GM12878 (cell line): ENCODE data around the gene VPS25. TPM values are rescaled to one million over a fixed set of nuclear protein-coding genes. Genes with fewer than 3 reads are reported as not detected.

Experiments
- ATAC-seq: fragments of 200-7000 bp; cut with Tn5 transposase; 3 replicates; pipeline ENCODE4 v1.9.1; 2020; ENCODE audit warnings: mild to moderate bottlenecking, moderate library complexity
- BruUV-seq: library from RNA; stranded (reverse); fragments of 400-500 nt; replicated peaks from 2 replicates; lab custom pipeline; 2021; lab: Mats Ljungman, UMichigan
- CTCF ChIA-PET: fragments of 300-600 bp; sonication (Branson Sonifier 250); formaldehyde crosslinking; extraction: SDS; loops from one replicate; lab custom pipeline; 2021; ENCODE audit warnings: inconsistent platforms; lab: Yijun Ruan, JAX
- POLR2A ChIA-PET: fragments of 350-600 bp; formaldehyde crosslinking; extraction: SDS; loops from one replicate; lab custom pipeline; 2021; ENCODE audit warnings: inconsistent platforms; lab: Charles Lee
- RAD21 ChIA-PET: fragments of 300-600 bp; sonication (Branson Sonifier 250); formaldehyde crosslinking; loops from one replicate; lab custom pipeline; 2023; ENCODE audit warnings: antibody characterized with exemption; ENCODE audit not compliant: unreplicated experiment; lab: Charles Lee
- SMC1A ChIA-PET: fragments of 300-600 bp; sonication (Branson Sonifier 250); formaldehyde crosslinking; loops from one replicate; lab custom pipeline; 2023; ENCODE audit not compliant: unreplicated experiment, uncharacterized antibody; lab: Charles Lee
- DNase-seq: peaks from one replicate; pipeline ENCODE4 v3.0.0-alpha.2; 2011; ENCODE audit warnings: low read depth, low spot score
- FAIRE-seq: peaks from 3 replicates; lab custom pipeline; 2011; peaks lifted over from hg19 to GRCh38; lab: Jason Lieb, UNC
- H2AFZ ChIP-seq: 2 replicates; pipeline ENCODE4 v1.6.0; 2011; ENCODE audit warnings: low read depth, low read length, control low read depth; ENCODE audit not compliant: control insufficient read depth
- H3K27ac ChIP-seq: 2 replicates; pipeline ENCODE4 v1.5.1; 2011; ENCODE audit warnings: control low read depth; ENCODE audit not compliant: control insufficient read depth, insufficient read depth
- H3K27me3 ChIP-seq, 2 experiments: replicated peaks in 1 of 2; 2 replicates each; pipeline versions ENCODE4 v1.6.0 to v1.6.1; 2011; ENCODE audit warnings: low read length in 1 of 2; ENCODE audit not compliant: control insufficient read depth in 2 of 2, insufficient read depth in 2 of 2
- H3K36me3 ChIP-seq, 2 experiments: 2 replicates each; pipeline ENCODE4 v1.5.1; 2011; ENCODE audit warnings: low read length in 1 of 2; ENCODE audit not compliant: control insufficient read depth in 2 of 2, insufficient read depth in 2 of 2
- H3K4me1 ChIP-seq: 2 replicates; pipeline ENCODE4 v1.6.1; 2011; ENCODE audit warnings: mild to moderate bottlenecking, low read length, moderate library complexity, mixed read lengths; ENCODE audit not compliant: control insufficient read depth, insufficient read depth
- H3K4me2 ChIP-seq: 2 replicates; pipeline ENCODE4 v1.6.0; 2011; ENCODE audit warnings: control low read depth; ENCODE audit not compliant: control insufficient read depth, insufficient read depth
- H3K4me3 ChIP-seq: fragments of 200-600 bp; sonication (generic); 2 replicates; pipeline ENCODE4 v1.5.1; 2016
- H3K79me2 ChIP-seq: 2 replicates; pipeline ENCODE4 v1.6.0; 2011; ENCODE audit warnings: low read length; ENCODE audit not compliant: control insufficient read depth, insufficient read depth
- H3K9ac ChIP-seq: 2 replicates; pipeline ENCODE4 v1.8.0; 2011; ENCODE audit warnings: low read length, control low read depth, mixed read lengths; ENCODE audit not compliant: control insufficient read depth, insufficient read depth
- H3K9me3 ChIP-seq: replicated peaks from 3 replicates; pipeline ENCODE4 v1.5.1; 2011; ENCODE audit warnings: mild to moderate bottlenecking, low read length; ENCODE audit not compliant: control insufficient read depth, insufficient read depth
- H4K20me1 ChIP-seq: 2 replicates; pipeline ENCODE4 v1.6.0; 2011; ENCODE audit not compliant: control insufficient read depth, insufficient read depth
- BCL11A ChIP-seq: IDR thresholded peaks from 2 replicates; pipeline ENCODE4 v1.6.1; 2011; ENCODE audit warnings: low read depth, low read length
- SMC3 ChIP-seq: IDR thresholded peaks from 2 replicates; pipeline ENCODE4 v1.6.1; 2011; ENCODE audit warnings: low read length, improper control_type of control experiment, borderline replicate concordance
- SREBF1 ChIP-seq: IDR thresholded peaks from 2 replicates; pipeline ENCODE4 v1.6.1; 2012; ENCODE audit warnings: mild to moderate bottlenecking, low read length
- ZNF274 ChIP-seq: IDR thresholded peaks from one replicate; pipeline ENCODE4 v1.8.0; 2011; ENCODE audit not compliant: insufficient read length, insufficient read depth
- WGBS: methylation state at CpG from one replicate; pipeline ENCODE4 v1.1.6; 2016; ENCODE audit warnings: low lambda C conversion rate; ENCODE audit not compliant: insufficient replicate concordance, insufficient coverage; ENCODE audit errors: missing lambda C conversion rate; 5-methylcytosine and 5-hydroxymethylcytosine counted together
- in situ Hi-C: fragments of 300-500 bp; cut with MboI; formaldehyde crosslinking; loops from 9 replicates; pipeline ENCODE4 v1.14.3; 2018; ENCODE audit warnings: mixed read lengths
- intact Hi-C: fragments of 100-400 bp; cut with micrococcal nuclease; formaldehyde crosslinking; loops from one replicate; pipeline ENCODE4 v1.14.2; 2022; ENCODE audit not compliant: unreplicated experiment
- polyA plus RNA-seq, 11 experiments: library from polyadenylated mRNA; depleted of rRNA in 4 of 11; unstranded in 6 of 11; stranded (reverse) in 5 of 11; fragments of >200 nt; fragmentation: Nextera tagmentation in 4 of 11; fragmentation: Illumina TruSeq in 1 of 11; extraction: Ambion mirVana in 4 of 11; extraction: Trizol in 1 of 11; gene quantifications; 1 replicate in 1 of 11; 2 replicates in 10 of 11; pipeline versions ENCODE4 v1.2.1 to v1.2.3, GENCODE V29; 2011 to 2016; ENCODE audit warnings: inconsistent platforms in 2 of 11, missing spikeins in 2 of 11, low read depth in 1 of 11
- total RNA-seq, 4 experiments: library from RNA; depleted of rRNA in 3 of 4; stranded (reverse); fragments of >200 nt in 3 of 4; fragmentation: Illumina TruSeq in 1 of 4; extraction: Trizol in 1 of 4; gene quantifications; 2 replicates each; pipeline versions ENCODE4 v1.2.1 to v1.2.3, GENCODE V29; 2013 to 2021
- TF ChIP-seq, protein P1 (sequence below): IDR thresholded peaks from 2 replicates; pipeline ENCODE4 v1.6.1; 2011; ENCODE audit warnings: low read depth, low read length, improper control_type of control experiment, borderline replicate concordance

VPS25 gene
- total and polyA plus RNA-seq, 10 of the 15 experiments (the other 5 are each of a cell fraction or from before 2014, with no cell fraction given): 92.7 to 185 (median 136) TPM

GRCh38 chr17:42750739-42751344 lies 22.4 kb upstream of the VPS25 start:
- 6% methylated on average over 3 of the region's 3 CpGs for WGBS
- DNase-seq (no peak), FAIRE-seq (no peak), ATAC-seq (no peak)
- in situ Hi-C loops: loop anchor here (5.0 kb wide), 1 partner anchor 51 kb away; no protein-coding TSS in a partner anchor
- Histone ChIP-seq H4K20me1 (no peaks in the 10 kb centered on the region), H2AFZ (no peak overlapping the region), H3K79me2 (no peaks in the 10 kb centered on the region), H3K9ac (no peak overlapping the region), H3K27ac (no peak overlapping the region), H3K4me1 (no peaks in the 10 kb centered on the region), H3K4me2 (no peak overlapping the region), H3K9me3 (no peaks in the 10 kb centered on the region), H3K27me3 (no peaks in the 10 kb centered on the region; a peak in 1 of 4 replicates), H3K4me3 (no peak overlapping the region), H3K36me3 (no peaks in the 10 kb centered on the region)
- ChIA-PET SMC1A (interaction anchor here (1.4 to 3.4 kb wide), 5 partner anchors 9 to 95 kb away, joined by 3 to 17 read pairs (median 4); partner anchors contain the start of gene VPS25), RAD21 (interaction anchor here (0.5 to 1.9 kb wide), 3 partner anchors 9 to 19 kb away, joined by 4 to 7 read pairs (median 4); no protein-coding TSS in a partner anchor), CTCF (interaction anchor here (1.0 to 2.7 kb wide), 4 partner anchors 11 to 172 kb away, joined by 3 to 21 read pairs (median 5); no protein-coding TSS in a partner anchor), POLR2A (interaction anchor here (0.6 to 1.9 kb wide), 4 partner anchors 8 to 247 kb away, joined by 3 to 6 read pairs (median 4); no protein-coding TSS in a partner anchor)
- TF ChIP-seq, protein P1, sequence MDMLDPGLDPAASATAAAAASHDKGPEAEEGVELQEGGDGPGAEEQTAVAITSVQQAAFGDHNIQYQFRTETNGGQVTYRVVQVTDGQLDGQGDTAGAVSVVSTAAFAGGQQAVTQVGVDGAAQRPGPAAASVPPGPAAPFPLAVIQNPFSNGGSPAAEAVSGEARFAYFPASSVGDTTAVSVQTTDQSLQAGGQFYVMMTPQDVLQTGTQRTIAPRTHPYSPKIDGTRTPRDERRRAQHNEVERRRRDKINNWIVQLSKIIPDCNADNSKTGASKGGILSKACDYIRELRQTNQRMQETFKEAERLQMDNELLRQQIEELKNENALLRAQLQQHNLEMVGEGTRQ: no peak
- TF ChIP-seq ZNF274 (no peak), BCL11A (no peak), SMC3 (no peak), SREBF1 (no peak)
- intact Hi-C loops: no loop called here
- BruUV-seq: no TSS peak
